ENCODE data around the gene SCNN1A.

GRCh38 chr12:6323340-6323994 is 51.9 kb downstream of the SCNN1A start:
- TF ChIP-seq CTCF (IDR thresholded peaks at IDR 0.05) (peak; percentile 50 to 68 (median 65)), EP300 (IDR thresholded peaks at IDR 0.05) (no peak), POLR2A (IDR thresholded peaks at IDR 0.05; ENCODE audit: low read depth) (no peak)

All from esophagus muscularis mucosa (tissue), 4 donors.